ENCODE results near the gene CRISPLD2. TPM values are rescaled to one million over a fixed set of nuclear protein-coding genes. Genes with fewer than 3 reads are reported as not detected.

Gene CRISPLD2
- total and polyA plus RNA-seq, 9 of the 15 experiments (the other 6 are each of a cell fraction or from before 2014, with no cell fraction given): 0.03 to 0.24 (median 0.04) TPM; not detected in 4

- intact Hi-C loops (cut with micrococcal nuclease): no loop called here
- BruUV-seq (replicated peaks): no TSS peak
These were observed 68.7 kb downstream of the CRISPLD2 start for GRCh38 chr16:84888450-84888849.

GRCh38 chr16:84889066-84889465, 69.3 kb downstream of the CRISPLD2 start:
- in situ Hi-C loops (cut with MboI) (no loop called here), intact Hi-C loops (cut with micrococcal nuclease) (no loop called here)
- no peaks in the 10 kb centered on the region for H3K79me2 ChIP-seq (ENCODE audit: control insufficient read depth, insufficient read depth, low read length)
- ChIA-PET POLR2A (no interaction called here), CTCF (ENCODE audit: low intra/inter-chr PET ratio) (no interaction called here)
- H3K9me3 ChIP-seq (replicated peaks; ENCODE audit: control insufficient read depth, insufficient read depth, low read depth, low read length): no peaks in the 10 kb centered on the region
- peak; percentile 74; the same call in 1 of the 2 replicates for TF ChIP-seq ZNF24 (IDR thresholded peaks at IDR 0.05)
- no peak for TF ChIP-seq ILK (tag; IDR thresholded peaks at IDR 0.05; ENCODE audit: borderline replicate concordance, low read depth)
- H3K27ac ChIP-seq (ENCODE audit: extremely low read depth, low read depth, low read length): no peak overlapping the region
- H3K36me3 ChIP-seq (ENCODE audit: control insufficient read depth, insufficient read depth, low read length): no peaks in the 10 kb centered on the region
- FAIRE-seq (no peak), ATAC-seq (no peak), DNase-seq (ENCODE audit: extremely low read depth in 1 of 4, low spot score in 3 of 4) (no peak)
- 11% methylated on average over 12 of the region's 12 CpGs for WGBS (ENCODE audit: insufficient coverage, low coverage, missing lambda C conversion rate)
- H3K4me1 ChIP-seq (replicated peaks in 1 of 2; ENCODE audit: control insufficient read depth in 2 of 2, insufficient read depth in 2 of 2, low read length in 2 of 2): peaks cover 14 to 30% of the 10 kb centered on the region in 2 experiments
- no peak overlapping the region for H3K4me2 ChIP-seq (ENCODE audit: insufficient read depth, low read length)
- no peak overlapping the region for H2AFZ ChIP-seq (ENCODE audit: low read depth, low read length)
- no peaks in the 10 kb centered on the region for H3K9me1 ChIP-seq (ENCODE audit: control insufficient read depth, insufficient read depth, low read length)
- no TSS peak for BruUV-seq (replicated peaks)
- no peak overlapping the region for H3K9ac ChIP-seq (ENCODE audit: insufficient read depth in 1 of 2, low read depth in 2 of 2, low read length in 2 of 2)
- no peak overlapping the region for H3K4me3 ChIP-seq
- H3K27me3 ChIP-seq (ENCODE audit: control insufficient read depth in 2 of 2, insufficient read depth in 2 of 2, low read length in 2 of 2): peaks cover 33 to 38% of the 10 kb centered on the region in 2 experiments
- 0 out of 2 replicates have a peak, but pooled peaks cover 9% of the 10 kb centered on the region for H4K20me1 ChIP-seq (replicated peaks; ENCODE audit: control insufficient read depth, insufficient read depth, low read length)

More at GRCh38 chr16:84888450-84888849, 68.7 kb downstream of the CRISPLD2 start:
- in situ Hi-C loops (cut with MboI): no loop called here
- H4K20me1 ChIP-seq (replicated peaks; ENCODE audit: control insufficient read depth, insufficient read depth, low read length): 0 out of 2 replicates have a peak, but pooled peaks cover 8% of the 10 kb centered on the region
- DNase-seq (ENCODE audit: extremely low read depth in 1 of 4, low spot score in 3 of 4): no peak
- no peak overlapping the region for H3K9ac ChIP-seq (ENCODE audit: insufficient read depth in 1 of 2, low read depth in 2 of 2, low read length in 2 of 2)
- H3K9me1 ChIP-seq (ENCODE audit: control insufficient read depth, insufficient read depth, low read length): no peaks in the 10 kb centered on the region
- H3K27ac ChIP-seq (ENCODE audit: extremely low read depth, low read depth, low read length): no peak overlapping the region
- TF ChIP-seq RBM25 (IDR thresholded peaks at IDR 0.05; ENCODE audit: low read depth, low read length, severe bottlenecking): peak; percentile 61
- no peak for TF ChIP-seq PTTG1 (tag; IDR thresholded peaks at IDR 0.05; ENCODE audit: low read depth)
- TF ChIP-seq RCOR1 (IDR thresholded peaks at IDR 0.05; ENCODE audit: borderline replicate concordance in 1 of 2, low read depth in 2 of 2, low read length in 2 of 2): peak in 1 of 2 experiments; percentile 13; a peak in 1 of 4 replicates
- no peak overlapping the region for H2AFZ ChIP-seq (ENCODE audit: low read depth, low read length)
- 17% methylated on average over 7 of the region's 7 CpGs for WGBS (ENCODE audit: insufficient coverage, low coverage, missing lambda C conversion rate)
- H3K36me3 ChIP-seq (ENCODE audit: control insufficient read depth, insufficient read depth, low read length): no peaks in the 10 kb centered on the region
- peaks cover 27 to 31% of the 10 kb centered on the region in 2 experiments for H3K27me3 ChIP-seq (ENCODE audit: control insufficient read depth in 2 of 2, insufficient read depth in 2 of 2, low read length in 2 of 2)
- POLR2A ChIA-PET: no interaction called here
- H3K9me3 ChIP-seq (replicated peaks; ENCODE audit: control insufficient read depth, insufficient read depth, low read depth, low read length): no peaks in the 10 kb centered on the region
- no peak overlapping the region for H3K4me3 ChIP-seq
- no peak overlapping the region for H3K4me2 ChIP-seq (ENCODE audit: insufficient read depth, low read length)
- no peaks in the 10 kb centered on the region for H3K79me2 ChIP-seq (ENCODE audit: control insufficient read depth, insufficient read depth, low read length)
- CTCF ChIA-PET (ENCODE audit: low intra/inter-chr PET ratio): no interaction called here
- no peak for ATAC-seq
- peaks cover 15 to 35% of the 10 kb centered on the region in 2 experiments for H3K4me1 ChIP-seq (replicated peaks in 1 of 2; ENCODE audit: control insufficient read depth in 2 of 2, insufficient read depth in 2 of 2, low read length in 2 of 2)
- FAIRE-seq: no peak
